Mesothelial cell of epicardium (in vitro differentiated cells): ENCODE measurements around the gene SLC9A9. TPM values are rescaled to one million over a fixed set of nuclear protein-coding genes. Genes with fewer than 3 reads are reported as not detected.
"Not testable (repeated sequence)": the region's sequence is repeated elsewhere in the genome, so short reads cannot be mapped to it uniquely, and the experiment has no call there.

Experiments
- DNase-seq, 2 experiments: peaks; one replicate each; pipeline ENCODE4 v3.0.0; 2021; ENCODE audit warnings: low spot score in 2 of 2; ENCODE audit not compliant: unreplicated experiment in 2 of 2
- H3K27ac Mint-ChIP-seq: 2 replicates; pipeline ENCODE4 v1.8.0; 2021; ENCODE audit warnings: mixed read lengths
- H3K27me3 Mint-ChIP-seq: 2 replicates; pipeline ENCODE4 v1.8.0; 2021; ENCODE audit warnings: low read depth, mixed read lengths
- H3K36me3 Mint-ChIP-seq: 2 replicates; pipeline ENCODE4 v1.8.0; 2021; ENCODE audit warnings: mixed read lengths
- H3K4me1 Mint-ChIP-seq: 2 replicates; pipeline ENCODE4 v1.8.0; 2021; ENCODE audit warnings: mixed read lengths
- H3K4me3 Mint-ChIP-seq: 2 replicates; pipeline ENCODE4 v1.8.0; 2021; ENCODE audit warnings: mild to moderate bottlenecking, moderate library complexity, mixed read lengths
- H3K9me3 Mint-ChIP-seq: 2 replicates; pipeline ENCODE4 v1.8.0; 2021; ENCODE audit warnings: mixed read lengths
- CTCF ChIP-seq: fragments of 200-600 bp; sonication (generic); IDR thresholded peaks from one replicate; pipeline ENCODE4 v1.5.0; 2021; ENCODE audit warnings: antibody characterized with exemption; ENCODE audit not compliant: unreplicated experiment
- total RNA-seq: library from RNA; stranded (reverse); gene quantifications from 3 replicates; pipeline ENCODE4 v1.2.1, GENCODE V29; 2021

Gene SLC9A9
- total RNA-seq, 1 donor from 2014 or later = 2.7 TPM

- Mint-ChIP-seq H3K4me3 (no peak overlapping the region), H3K27ac (no peak overlapping the region), H3K36me3 (no peaks in the 10 kb centered on the region), H3K4me1 (no peaks in the 10 kb centered on the region), H3K27me3 (no peaks in the 10 kb centered on the region), H3K9me3 (no peaks in the 10 kb centered on the region)
- TF ChIP-seq CTCF = no peak
- no peak for DNase-seq
These were observed 39.9 kb upstream of the SLC9A9 start for GRCh38 chr3:143888166-143888565.

- TF ChIP-seq CTCF = no peak
- no peaks in the 10 kb centered on the region for H3K4me1 Mint-ChIP-seq
- no peaks in the 10 kb centered on the region for H3K27me3 Mint-ChIP-seq
- H3K4me3 Mint-ChIP-seq = no peak overlapping the region
- no peak for DNase-seq
- no peaks in the 10 kb centered on the region for H3K36me3 Mint-ChIP-seq
- no peaks in the 10 kb centered on the region for H3K9me3 Mint-ChIP-seq
- no peak overlapping the region for H3K27ac Mint-ChIP-seq
These were observed 37.6 kb upstream of the SLC9A9 start for GRCh38 chr3:143885780-143886427.

GRCh38 chr3:143884861-143885260 is 36.6 kb upstream of the SLC9A9 start:
- TF ChIP-seq CTCF = no peak
- Mint-ChIP-seq H3K4me1 (no peaks in the 10 kb centered on the region), H3K27ac (no peak overlapping the region), H3K9me3 (no peaks in the 10 kb centered on the region), H3K27me3 (no peaks in the 10 kb centered on the region), H3K4me3 (no peak overlapping the region), H3K36me3 (no peaks in the 10 kb centered on the region)
- no peak for DNase-seq

- H3K4me1 Mint-ChIP-seq = no peaks in the 10 kb centered on the region
- no peak overlapping the region for H3K27ac Mint-ChIP-seq
- no peak overlapping the region for H3K4me3 Mint-ChIP-seq
- H3K36me3 Mint-ChIP-seq = no peaks in the 10 kb centered on the region
- H3K9me3 Mint-ChIP-seq = no peaks in the 10 kb centered on the region
- TF ChIP-seq CTCF = no peak
- DNase-seq = no peak
- no peaks in the 10 kb centered on the region for H3K27me3 Mint-ChIP-seq
These were observed 34.9 kb upstream of the SLC9A9 start for GRCh38 chr3:143883151-143883550.

- no peaks in the 10 kb centered on the region for H3K36me3 Mint-ChIP-seq
- H3K27me3 Mint-ChIP-seq = no peaks in the 10 kb centered on the region
- TF ChIP-seq CTCF = no peak
- no peak overlapping the region for H3K4me3 Mint-ChIP-seq
- no peaks in the 10 kb centered on the region for H3K4me1 Mint-ChIP-seq
- no peak overlapping the region for H3K27ac Mint-ChIP-seq
- H3K9me3 Mint-ChIP-seq = no peaks in the 10 kb centered on the region
- DNase-seq = no peak
These were observed 32.8 kb upstream of the SLC9A9 start for GRCh38 chr3:143881095-143881494.

GRCh38 chr3:143875546-143875945 is 27.3 kb upstream of the SLC9A9 start:
- no peaks in the 10 kb centered on the region for H3K27me3 Mint-ChIP-seq
- TF ChIP-seq CTCF = no peak
- no peak overlapping the region for H3K4me3 Mint-ChIP-seq
- H3K9me3 Mint-ChIP-seq = no peaks in the 10 kb centered on the region
- no peaks in the 10 kb centered on the region for H3K4me1 Mint-ChIP-seq
- DNase-seq = no peak
- no peak overlapping the region for H3K27ac Mint-ChIP-seq
- no peaks in the 10 kb centered on the region for H3K36me3 Mint-ChIP-seq

GRCh38 chr3:143873553-143873952 is 25.3 kb upstream of the SLC9A9 start:
- not testable (repeated sequence) for H3K4me1 Mint-ChIP-seq, H3K4me3 Mint-ChIP-seq, H3K9me3 Mint-ChIP-seq

More at GRCh38 chr3:143873553-143873952, 25.3 kb upstream of the SLC9A9 start:
- H3K27ac Mint-ChIP-seq, H3K36me3 Mint-ChIP-seq, DNase-seq, H3K27me3 Mint-ChIP-seq: not testable (repeated sequence)
